ENCODE measurements around the gene SAE1.

The SAE1 gene

DNA sequence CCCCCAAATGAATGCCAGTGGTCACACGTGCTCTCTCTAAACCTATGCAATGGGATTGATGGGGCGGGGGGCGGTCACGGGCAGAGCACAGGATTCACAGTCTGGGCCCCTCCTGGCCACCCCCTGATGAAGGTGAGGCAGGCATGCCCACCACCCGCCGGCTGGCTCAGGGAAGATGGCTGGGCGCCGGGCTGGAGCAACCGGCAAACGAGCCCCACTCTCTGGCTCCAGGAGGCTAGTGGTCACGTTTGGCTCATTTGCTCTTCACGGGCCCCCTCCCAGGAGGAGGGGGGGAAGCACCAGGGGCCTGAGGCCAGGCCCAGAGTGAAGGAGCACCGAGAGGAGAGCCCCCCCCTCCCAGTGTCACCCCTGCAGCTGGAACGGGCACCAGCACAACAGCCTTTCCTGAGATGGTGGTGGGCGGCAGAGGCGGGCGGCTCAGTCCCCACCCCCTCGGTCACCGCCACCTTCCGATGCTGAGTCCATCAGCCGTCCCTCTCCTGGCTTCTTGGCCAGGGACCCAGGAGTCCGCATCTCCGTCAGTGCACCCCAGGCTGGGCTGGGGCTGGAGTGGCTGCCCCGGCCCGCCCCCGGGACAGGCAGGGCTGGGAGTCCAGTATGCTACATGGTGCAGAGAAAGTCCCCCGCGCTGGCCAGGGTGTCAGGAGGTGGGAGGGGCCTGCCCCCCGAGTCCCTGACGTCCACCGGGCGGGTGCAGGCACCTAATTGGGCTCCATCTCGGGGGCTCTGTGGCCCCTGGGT is 90.6 kb downstream of the SAE1 start:
- no peak for DNase-seq (ENCODE audit: low spot score)

GRCh38 chr19:47221890-47222289 is 91.3 kb downstream of the SAE1 start:
- no peak for DNase-seq (ENCODE audit: low spot score)

- peak; percentile 84 for DNase-seq (ENCODE audit: low spot score)
Observed at GRCh38 chr19:47225746-47226425, 95.3 kb downstream of the SAE1 start.

- DNase-seq (ENCODE audit: low spot score) = peak; percentile 93
Observed at GRCh38 chr19:47226426-47227351, 96.1 kb downstream of the SAE1 start.

DNA sequence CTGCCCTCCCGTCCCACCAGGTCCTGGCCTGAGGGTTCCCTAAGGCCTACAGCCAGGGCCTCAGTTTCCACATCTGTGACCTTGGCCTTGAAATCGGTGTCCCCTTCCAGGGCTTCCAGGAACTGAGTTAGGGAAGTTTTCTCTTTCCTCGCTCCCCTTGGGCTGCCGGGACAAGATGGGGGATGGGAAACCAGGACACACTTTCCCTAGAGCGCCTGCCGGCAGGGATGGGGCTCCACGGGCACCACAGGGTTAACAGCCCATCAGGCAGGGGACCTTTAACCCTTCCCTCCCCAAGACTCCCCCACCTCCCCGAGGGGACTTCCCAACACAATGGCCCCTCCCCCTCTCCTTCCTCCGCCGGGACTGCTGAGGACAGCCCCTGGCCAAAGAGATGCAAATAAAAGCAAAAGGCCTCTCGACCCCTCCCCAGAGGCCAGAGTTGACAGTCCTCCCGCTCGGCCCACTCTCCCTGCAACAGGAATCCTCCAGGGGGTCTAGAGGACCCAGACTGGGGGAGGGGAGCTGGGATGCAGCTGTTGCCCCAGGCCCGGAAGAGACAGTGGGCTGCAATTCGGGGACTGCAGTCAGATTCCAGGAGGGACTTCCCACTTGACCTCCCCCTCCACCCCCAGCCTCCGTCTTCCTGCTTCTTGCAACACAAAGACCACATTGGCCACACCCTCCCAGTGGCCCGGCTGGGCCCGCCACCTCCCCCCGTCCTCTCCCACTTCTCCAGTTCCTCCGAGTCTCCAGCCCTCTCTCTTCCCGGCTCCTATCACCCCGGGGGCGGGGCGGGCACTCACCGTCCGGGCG is 96.9 kb downstream of the SAE1 start:
- peak; percentile 94 for DNase-seq (ENCODE audit: low spot score)

GRCh38 chr19:47228168-47228936 is 97.7 kb downstream of the SAE1 start:
- DNase-seq (ENCODE audit: low spot score) = peak; percentile 80

DNA sequence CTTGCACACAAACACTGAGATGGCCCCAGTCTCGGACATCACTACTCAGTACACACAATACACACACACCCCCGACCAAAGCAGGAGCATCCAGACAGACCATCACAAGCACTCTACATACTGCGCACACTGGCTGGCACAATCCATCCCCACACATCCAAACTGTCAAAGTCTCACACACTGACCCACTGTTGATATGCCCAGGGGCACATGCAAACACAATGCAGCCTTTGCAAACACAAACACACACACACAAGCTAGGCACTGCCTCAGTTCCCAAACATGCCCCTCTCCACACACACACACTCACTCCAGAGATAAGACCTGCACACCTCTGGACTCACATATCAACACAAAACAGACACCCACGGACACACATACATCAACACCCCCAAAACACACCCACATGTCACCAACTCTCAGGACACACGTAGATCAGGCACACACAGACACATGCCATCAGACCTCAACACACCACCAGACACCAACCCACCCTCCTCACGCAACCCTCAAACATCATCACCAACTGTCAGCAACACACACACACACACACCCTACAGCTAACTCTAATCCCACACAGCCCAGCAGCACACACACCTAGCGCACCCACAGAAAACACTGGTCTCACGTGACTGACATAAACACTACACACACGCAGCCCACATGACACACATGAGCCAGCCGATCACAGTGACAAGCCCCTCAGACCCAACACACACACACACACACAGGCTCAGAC is 98.5 kb downstream of the SAE1 start:
- DNase-seq (ENCODE audit: low spot score) = peak; percentile 52

GRCh38 chr19:47229676-47230053 is 99.0 kb downstream of the SAE1 start:
- peak; percentile 50 for DNase-seq (ENCODE audit: low spot score)

DNA sequence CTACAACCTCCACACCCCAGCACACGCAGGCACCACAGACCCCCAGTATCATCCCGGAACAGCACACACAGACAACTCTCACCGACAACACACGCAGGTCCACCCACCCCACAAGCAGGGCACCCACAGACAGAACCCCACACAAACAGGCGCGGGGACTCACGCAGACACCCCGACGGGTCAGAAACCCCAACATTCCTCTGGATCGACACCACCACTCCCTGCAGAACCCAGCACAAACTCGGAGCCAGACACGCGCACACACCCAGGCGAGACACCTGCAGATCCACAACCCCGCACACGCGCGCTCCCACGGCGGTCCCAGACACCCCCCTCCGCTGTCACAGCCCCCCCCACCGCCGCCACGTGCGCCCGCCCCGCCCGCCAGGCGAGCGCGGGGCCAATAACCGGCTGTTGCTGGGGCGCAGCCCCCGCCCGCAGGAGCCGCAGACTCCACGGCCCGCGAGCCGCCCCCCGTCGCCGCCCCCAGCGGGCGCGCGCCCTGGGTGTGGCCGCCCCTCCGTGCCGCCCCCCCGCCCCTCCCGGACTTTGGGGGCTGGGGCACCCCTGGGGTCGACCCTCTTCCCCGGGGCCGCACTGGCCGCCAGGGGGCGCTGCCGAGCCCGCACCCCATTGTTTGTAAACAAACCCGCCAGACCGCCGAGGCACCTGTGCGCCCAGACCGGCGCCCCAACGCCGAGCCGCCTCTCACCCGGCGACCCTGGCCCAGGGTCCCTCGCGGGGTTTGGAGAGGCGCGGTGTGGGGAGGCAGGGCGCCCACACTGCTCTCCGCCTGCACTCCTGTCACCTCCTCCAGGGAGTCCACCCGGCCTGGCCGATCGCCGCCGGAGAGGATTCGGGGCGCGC is 99.7 kb downstream of the SAE1 start:
- peak; percentile 51 for DNase-seq (ENCODE audit: low spot score)

DNA sequence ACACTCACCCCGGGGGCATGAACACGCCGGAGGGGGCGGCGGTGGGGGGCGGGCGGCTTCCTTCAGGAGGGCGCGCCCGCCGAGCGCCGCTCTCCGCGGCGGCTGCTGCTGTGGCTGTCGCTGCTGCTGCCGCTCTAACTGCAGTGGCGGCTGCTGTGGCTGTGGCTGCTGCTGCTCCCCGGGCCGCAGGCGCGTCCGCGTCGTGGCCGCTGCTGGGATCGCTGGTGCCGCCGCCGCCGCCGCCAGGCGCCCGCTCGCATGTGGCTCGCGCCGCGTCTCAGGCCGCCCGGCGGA is 100.2 kb downstream of the SAE1 start, which contains the start of gene BBC3:
Gene BBC3 (minus strand): TSS at position 279 of the 294 bp plus-strand sequence. CDS start 2,768 bp downstream, outside the sequence.
- no peak for DNase-seq (ENCODE audit: low spot score)

DNA sequence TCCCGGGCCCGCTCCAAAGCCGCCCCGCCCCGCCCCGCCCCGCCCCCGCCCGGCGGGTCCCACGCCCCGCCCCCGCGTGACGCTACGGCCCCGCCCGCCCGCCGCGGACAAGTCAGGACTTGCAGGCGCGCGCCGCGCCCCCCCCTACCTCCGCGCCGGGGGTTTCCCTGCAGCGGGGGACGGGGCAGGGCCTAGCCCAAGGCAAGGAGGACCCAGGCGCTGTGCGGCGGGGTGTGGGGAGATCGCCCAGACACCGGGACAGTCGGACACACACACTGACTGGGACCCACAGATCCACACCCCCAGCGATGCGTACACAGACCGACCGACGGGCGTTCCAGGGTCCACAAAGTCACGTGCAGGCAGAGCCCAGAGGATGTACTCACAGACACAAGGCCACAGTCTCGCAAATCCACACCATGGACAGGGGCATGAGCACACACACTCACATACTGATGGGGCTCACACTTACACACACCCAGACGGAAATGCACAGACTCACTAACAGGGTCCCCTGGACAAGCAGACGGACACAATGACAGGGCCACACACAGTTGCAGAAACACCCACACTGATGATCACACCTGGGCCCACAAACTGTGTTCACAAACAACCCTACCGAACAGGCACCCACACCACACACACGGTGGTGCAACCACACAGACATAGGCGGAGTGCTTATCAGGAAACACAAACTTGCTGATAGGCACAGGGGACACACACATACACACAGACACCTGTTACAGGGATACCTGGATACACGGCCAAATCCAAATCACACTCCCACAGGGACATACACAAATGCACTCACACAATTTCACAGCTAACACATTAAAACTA is 100.8 kb downstream of the SAE1 start:
- peak; percentile 84 for DNase-seq (ENCODE audit: low spot score)

DNA sequence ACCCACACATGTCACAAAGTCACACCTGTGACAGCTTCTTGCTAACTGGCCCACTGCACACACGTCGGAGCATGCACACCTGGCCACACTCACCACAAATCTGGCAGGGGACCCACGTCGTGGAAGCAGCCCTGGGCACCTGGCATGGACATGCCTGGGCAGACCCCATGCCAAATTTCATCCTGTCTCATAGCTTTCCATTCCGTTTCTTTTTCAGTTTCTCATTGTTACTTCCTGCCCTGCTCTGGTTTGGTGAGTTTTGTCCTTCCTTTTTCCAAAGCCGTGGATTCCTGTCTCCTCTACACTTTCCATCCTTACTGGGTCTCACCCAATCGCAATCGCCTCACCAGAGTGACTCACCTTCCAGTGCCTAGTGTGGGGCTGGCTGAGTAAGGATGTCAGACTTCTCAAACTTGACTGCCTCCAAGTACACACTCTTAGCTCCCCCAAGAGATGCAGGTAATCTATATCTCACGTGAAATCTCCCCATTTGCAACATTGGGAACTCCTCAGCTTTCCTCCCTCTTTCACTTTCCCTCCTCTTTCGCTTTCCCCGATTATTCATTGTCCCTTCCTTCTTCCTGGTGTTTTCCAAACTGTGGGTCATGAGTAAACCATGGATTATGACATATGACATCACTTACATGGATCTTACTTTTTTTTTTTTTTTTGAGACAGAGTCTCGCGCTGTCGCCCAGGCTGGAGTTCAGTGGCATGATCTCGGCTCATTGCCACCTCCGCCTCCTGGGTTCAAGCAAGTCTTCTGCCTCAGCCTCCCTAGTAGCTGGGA is 102.0 kb downstream of the SAE1 start:
- DNase-seq (ENCODE audit: low spot score) = peak; percentile 90

- DNase-seq (ENCODE audit: low spot score) = no peak
Observed at GRCh38 chr19:47236072-47236675, 105.5 kb downstream of the SAE1 start.

- DNase-seq (ENCODE audit: low spot score) = no peak
Observed at GRCh38 chr19:47239152-47239551, 108.5 kb downstream of the SAE1 start.

DNA sequence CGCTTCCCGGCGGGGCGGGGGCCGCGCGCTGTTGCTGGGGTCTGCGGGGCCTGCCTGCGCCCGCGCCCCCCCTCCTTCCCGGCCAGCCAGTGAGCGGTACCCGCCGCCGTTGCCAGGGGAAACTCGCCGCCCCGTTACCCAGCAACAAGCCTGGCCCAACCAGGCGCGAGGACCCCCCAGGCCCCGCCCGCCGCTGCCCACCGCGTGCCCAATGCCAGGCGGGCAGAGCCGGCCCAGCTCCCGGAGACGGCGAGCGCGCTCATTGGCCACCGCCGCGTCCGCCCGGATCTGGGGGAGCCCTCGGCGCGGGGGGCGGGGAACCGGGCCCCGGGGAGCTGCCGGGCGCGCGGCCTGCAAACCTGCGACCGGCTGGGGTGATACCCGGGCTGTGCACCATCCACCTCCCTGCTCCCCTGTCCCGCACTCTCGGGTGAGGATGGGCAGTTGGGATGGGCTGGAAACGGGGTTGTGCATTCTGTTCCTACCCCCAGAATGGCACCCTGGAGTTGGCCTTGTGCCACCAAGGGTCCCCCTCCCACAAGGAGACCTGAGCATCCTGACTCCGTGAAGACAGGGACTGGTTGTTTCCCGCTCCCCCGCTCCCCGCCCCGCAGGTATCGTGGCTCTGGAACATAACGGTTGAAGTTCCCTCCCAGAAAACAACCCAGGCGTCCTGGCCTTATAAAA is 109.1 kb downstream of the SAE1 start:
- no peak for DNase-seq (ENCODE audit: low spot score)

- no peak for DNase-seq (ENCODE audit: low spot score)
Observed at GRCh38 chr19:47240556-47240955, 109.9 kb downstream of the SAE1 start.
